DND-41 (cell line): Measurements from ENCODE around the gene ERG.

Experiments
- ATAC-seq: fragments of 200-7000 bp; cut with Tn5 transposase; 3 replicates; pipeline ENCODE4 v1.9.1; 2021; ENCODE audit warnings: low read depth; ENCODE audit not compliant: insufficient read depth
- DNase-seq: peaks from one replicate; pipeline ENCODE4 v3.0.0-alpha.2; 2020
- H2AFZ ChIP-seq: 2 replicates; pipeline ENCODE4 v1.6.0; 2012; ENCODE audit warnings: low read depth, low read length
- H3K27ac ChIP-seq: 2 replicates; pipeline ENCODE4 v1.5.1; 2012; ENCODE audit warnings: low read length, inconsistent platforms
- H3K27me3 ChIP-seq: fragments of 200-600 bp; sonication (generic); 2 replicates; pipeline ENCODE4 v1.6.0; 2012; ENCODE audit warnings: low read length, mild to moderate bottlenecking, inconsistent platforms; ENCODE audit not compliant: insufficient read depth, poor library complexity
- H3K36me3 ChIP-seq: 2 replicates; pipeline ENCODE4 v1.5.1; 2012; ENCODE audit warnings: low read length, inconsistent platforms; ENCODE audit not compliant: insufficient read depth
- H3K4me1 ChIP-seq: 2 replicates; pipeline ENCODE4 v1.5.1; 2012; ENCODE audit warnings: mild to moderate bottlenecking, low read length; ENCODE audit not compliant: insufficient read depth
- H3K4me2 ChIP-seq: 2 replicates; pipeline ENCODE4 v1.6.0; 2012; ENCODE audit warnings: mild to moderate bottlenecking, moderate library complexity, low read length, inconsistent platforms; ENCODE audit not compliant: insufficient read depth
- H3K4me3 ChIP-seq, 2 experiments: fragments of 200-600 bp in 1 of 2; shearing (Covaris generic) in 1 of 2; 2 replicates each; pipeline ENCODE4 v1.5.1; 2012 to 2016; ENCODE audit warnings: inconsistent platforms in 2 of 2, low read length in 2 of 2, mild to moderate bottlenecking in 2 of 2, low read depth in 1 of 2, moderate library complexity in 1 of 2
- H3K79me2 ChIP-seq: 2 replicates; pipeline ENCODE4 v1.6.0; 2012; ENCODE audit warnings: low read length, inconsistent platforms; ENCODE audit not compliant: insufficient read depth
- H3K9ac ChIP-seq: 2 replicates; pipeline ENCODE4 v1.6.0; 2012; ENCODE audit warnings: low read depth, mild to moderate bottlenecking, inconsistent platforms, low read length, moderate library complexity
- H3K9me3 ChIP-seq: 2 replicates; pipeline ENCODE4 v1.5.1; 2012; ENCODE audit warnings: low read length, moderate library complexity, mild to moderate bottlenecking, inconsistent platforms; ENCODE audit not compliant: insufficient read depth, severe bottlenecking
- H4K20me1 ChIP-seq: 2 replicates; pipeline ENCODE4 v1.6.0; 2012; ENCODE audit warnings: low read length; ENCODE audit not compliant: insufficient read depth
- CTCF ChIP-seq: IDR thresholded peaks from 2 replicates; pipeline ENCODE4 v1.5.1; 2012; ENCODE audit warnings: borderline replicate concordance, low read length, moderate library complexity, mild to moderate bottlenecking; ENCODE audit not compliant: poor library complexity, severe bottlenecking; ENCODE audit errors: extremely low read depth
- EZH2 ChIP-seq: IDR thresholded peaks from 3 replicates; pipeline ENCODE4 v1.6.1; 2012; ENCODE audit warnings: borderline replicate concordance, low read depth, mild to moderate bottlenecking, moderate library complexity, low read length, inconsistent platforms; ENCODE audit not compliant: severe bottlenecking

Gene ERG

GRCh38 chr21:38440746-38441145 lies 57.5 kb downstream of the ERG start:
- Histone ChIP-seq H3K4me1 (no peaks in the 10 kb centered on the region), H3K9ac (no peak overlapping the region), H3K79me2 (no peaks in the 10 kb centered on the region), H3K36me3 (no peaks in the 10 kb centered on the region), H3K4me2 (no peak overlapping the region), H3K27me3 (no peaks in the 10 kb centered on the region), H3K4me3 (no peak overlapping the region), H3K9me3 (no peaks in the 10 kb centered on the region), H3K27ac (no peak overlapping the region), H4K20me1 (no peaks in the 10 kb centered on the region; the same call in 1 of the 2 replicates), H2AFZ (no peak overlapping the region)
- TF ChIP-seq CTCF (no peak), EZH2 (no peak)
- no peak for DNase-seq
- no peak for ATAC-seq

DNA sequence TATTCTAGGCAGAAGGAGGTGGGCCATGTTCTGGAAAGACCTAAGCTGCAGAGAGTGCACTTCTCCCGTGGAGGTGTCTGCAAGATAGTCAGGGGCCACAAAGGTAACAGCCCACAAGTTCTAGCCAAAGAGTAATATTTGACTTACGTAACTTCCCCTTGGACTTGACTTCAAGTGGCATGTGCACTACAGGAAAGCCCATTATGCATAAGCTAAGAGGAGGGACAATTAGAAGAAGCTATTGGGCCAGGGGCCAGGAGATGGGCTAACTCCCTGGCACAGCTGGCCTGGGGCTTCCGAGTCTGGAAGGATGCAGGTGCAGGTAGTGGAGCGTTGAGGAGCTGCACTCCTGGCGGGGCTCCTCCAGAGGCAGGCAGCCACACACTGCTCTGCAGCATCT lies 58.3 kb downstream of the ERG start:
- no peak for ATAC-seq
- H3K36me3 ChIP-seq: no peaks in the 10 kb centered on the region
- no peak overlapping the region for H3K4me2 ChIP-seq
- no peak overlapping the region for H3K9ac ChIP-seq
- H3K9me3 ChIP-seq: no peaks in the 10 kb centered on the region
- no peaks in the 10 kb centered on the region; the same call in 1 of the 2 replicates for H4K20me1 ChIP-seq
- TF ChIP-seq EZH2 (no peak), CTCF (no peak)
- DNase-seq: no peak
- no peaks in the 10 kb centered on the region for H3K79me2 ChIP-seq
- no peak overlapping the region for H3K27ac ChIP-seq
- H3K4me3 ChIP-seq: no peak overlapping the region
- no peak overlapping the region for H2AFZ ChIP-seq
- H3K4me1 ChIP-seq: no peaks in the 10 kb centered on the region
- H3K27me3 ChIP-seq: no peaks in the 10 kb centered on the region

- Histone ChIP-seq H2AFZ (no peak overlapping the region), H3K4me1 (no peaks in the 10 kb centered on the region), H3K9me3 (no peaks in the 10 kb centered on the region), H3K4me2 (no peak overlapping the region), H4K20me1 (no peaks in the 10 kb centered on the region; the same call in 1 of the 2 replicates), H3K27me3 (no peaks in the 10 kb centered on the region), H3K36me3 (no peaks in the 10 kb centered on the region), H3K27ac (no peak overlapping the region), H3K4me3 (no peak overlapping the region), H3K79me2 (no peaks in the 10 kb centered on the region), H3K9ac (no peak overlapping the region)
- no peak for DNase-seq
- TF ChIP-seq EZH2: no peak
- TF ChIP-seq CTCF: no peak
- no peak for ATAC-seq
These were observed 58.9 kb downstream of the ERG start for GRCh38 chr21:38439426-38439825.

DNA sequence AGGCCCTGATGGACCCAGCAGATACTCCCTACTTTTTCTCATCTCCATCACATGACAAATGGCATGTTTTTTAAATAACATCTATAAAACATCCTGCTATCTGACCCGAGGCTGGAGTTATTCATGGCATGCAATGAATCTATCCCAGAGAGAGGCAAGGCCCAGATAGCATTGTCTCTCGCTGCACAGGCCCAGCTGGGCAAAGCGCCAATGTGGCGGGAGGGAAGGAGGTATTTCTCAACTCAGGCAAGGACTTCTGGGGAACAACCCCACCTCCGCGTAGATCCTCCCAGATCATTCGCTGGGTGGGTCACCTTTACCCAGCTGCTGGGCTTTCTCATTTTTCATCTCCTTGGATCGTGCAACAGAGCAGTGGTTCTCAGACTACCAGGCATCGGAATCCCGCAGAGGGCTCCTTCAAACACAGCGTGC lies 59.8 kb downstream of the ERG start:
- H3K27me3 ChIP-seq: no peaks in the 10 kb centered on the region
- no peaks in the 10 kb centered on the region for H3K9me3 ChIP-seq
- DNase-seq (no peak), ATAC-seq (no peak)
- no peak overlapping the region for H3K27ac ChIP-seq
- no peaks in the 10 kb centered on the region; the same call in 1 of the 2 replicates for H4K20me1 ChIP-seq
- no peak for TF ChIP-seq CTCF
- TF ChIP-seq EZH2: no peak
- no peak overlapping the region for H3K4me3 ChIP-seq
- no peaks in the 10 kb centered on the region for H3K36me3 ChIP-seq
- no peak overlapping the region for H3K9ac ChIP-seq
- no peaks in the 10 kb centered on the region for H3K4me1 ChIP-seq
- H2AFZ ChIP-seq: no peak overlapping the region
- no peak overlapping the region for H3K4me2 ChIP-seq
- no peaks in the 10 kb centered on the region for H3K79me2 ChIP-seq
